ENCODE measurements around the gene ACAD11. TPM values are rescaled to one million over a fixed set of nuclear protein-coding genes. Genes with fewer than 3 reads are reported as not detected.
A peak's percentile ranks its signal among the peaks of the same experiment; 100 is the strongest.
"Not testable (repeated sequence)": the region's sequence is repeated elsewhere in the genome, so short reads cannot be mapped to it uniquely, and the experiment has no call there.

ACAD11 gene
- total RNA-seq, 1 experiment from 2014 or later: 20.3 TPM

- TF ChIP-seq, protein P1, sequence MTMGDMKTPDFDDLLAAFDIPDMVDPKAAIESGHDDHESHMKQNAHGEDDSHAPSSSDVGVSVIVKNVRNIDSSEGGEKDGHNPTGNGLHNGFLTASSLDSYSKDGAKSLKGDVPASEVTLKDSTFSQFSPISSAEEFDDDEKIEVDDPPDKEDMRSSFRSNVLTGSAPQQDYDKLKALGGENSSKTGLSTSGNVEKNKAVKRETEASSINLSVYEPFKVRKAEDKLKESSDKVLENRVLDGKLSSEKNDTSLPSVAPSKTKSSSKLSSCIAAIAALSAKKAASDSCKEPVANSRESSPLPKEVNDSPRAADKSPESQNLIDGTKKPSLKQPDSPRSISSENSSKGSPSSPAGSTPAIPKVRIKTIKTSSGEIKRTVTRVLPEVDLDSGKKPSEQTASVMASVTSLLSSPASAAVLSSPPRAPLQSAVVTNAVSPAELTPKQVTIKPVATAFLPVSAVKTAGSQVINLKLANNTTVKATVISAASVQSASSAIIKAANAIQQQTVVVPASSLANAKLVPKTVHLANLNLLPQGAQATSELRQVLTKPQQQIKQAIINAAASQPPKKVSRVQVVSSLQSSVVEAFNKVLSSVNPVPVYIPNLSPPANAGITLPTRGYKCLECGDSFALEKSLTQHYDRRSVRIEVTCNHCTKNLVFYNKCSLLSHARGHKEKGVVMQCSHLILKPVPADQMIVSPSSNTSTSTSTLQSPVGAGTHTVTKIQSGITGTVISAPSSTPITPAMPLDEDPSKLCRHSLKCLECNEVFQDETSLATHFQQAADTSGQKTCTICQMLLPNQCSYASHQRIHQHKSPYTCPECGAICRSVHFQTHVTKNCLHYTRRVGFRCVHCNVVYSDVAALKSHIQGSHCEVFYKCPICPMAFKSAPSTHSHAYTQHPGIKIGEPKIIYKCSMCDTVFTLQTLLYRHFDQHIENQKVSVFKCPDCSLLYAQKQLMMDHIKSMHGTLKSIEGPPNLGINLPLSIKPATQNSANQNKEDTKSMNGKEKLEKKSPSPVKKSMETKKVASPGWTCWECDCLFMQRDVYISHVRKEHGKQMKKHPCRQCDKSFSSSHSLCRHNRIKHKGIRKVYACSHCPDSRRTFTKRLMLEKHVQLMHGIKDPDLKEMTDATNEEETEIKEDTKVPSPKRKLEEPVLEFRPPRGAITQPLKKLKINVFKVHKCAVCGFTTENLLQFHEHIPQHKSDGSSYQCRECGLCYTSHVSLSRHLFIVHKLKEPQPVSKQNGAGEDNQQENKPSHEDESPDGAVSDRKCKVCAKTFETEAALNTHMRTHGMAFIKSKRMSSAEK (CRISPR knock-in tag; IDR thresholded peaks at IDR 0.05; ENCODE audit: borderline replicate concordance): no peak
- TF ChIP-seq ZNF396 (CRISPR knock-in tag; IDR thresholded peaks at IDR 0.05; ENCODE audit: borderline replicate concordance): no peak
- TF ChIP-seq ZNF317 (CRISPR knock-in tag; IDR thresholded peaks at IDR 0.05; ENCODE audit: borderline replicate concordance, low read depth): no peak
- no peak for TF ChIP-seq TEAD1 (CRISPR knock-in tag; IDR thresholded peaks at IDR 0.05)
- TF ChIP-seq GTF2I (CRISPR knock-in tag; conservative IDR thresholded peaks at IDR 0.05): no peak
- no peak for TF ChIP-seq ZSCAN18 (CRISPR knock-in tag; IDR thresholded peaks at IDR 0.05)
These were observed 98.6 kb downstream of the ACAD11 start (continued) for GRCh38 chr3:132561003-132561402.

GRCh38 chr3:132556508-132557159 lies 103.0 kb downstream of the ACAD11 start:
- TF ChIP-seq SMAD3 (CRISPR knock-in tag; IDR thresholded peaks at IDR 0.05; ENCODE audit: borderline replicate concordance): no peak
- TF ChIP-seq, protein P2, sequence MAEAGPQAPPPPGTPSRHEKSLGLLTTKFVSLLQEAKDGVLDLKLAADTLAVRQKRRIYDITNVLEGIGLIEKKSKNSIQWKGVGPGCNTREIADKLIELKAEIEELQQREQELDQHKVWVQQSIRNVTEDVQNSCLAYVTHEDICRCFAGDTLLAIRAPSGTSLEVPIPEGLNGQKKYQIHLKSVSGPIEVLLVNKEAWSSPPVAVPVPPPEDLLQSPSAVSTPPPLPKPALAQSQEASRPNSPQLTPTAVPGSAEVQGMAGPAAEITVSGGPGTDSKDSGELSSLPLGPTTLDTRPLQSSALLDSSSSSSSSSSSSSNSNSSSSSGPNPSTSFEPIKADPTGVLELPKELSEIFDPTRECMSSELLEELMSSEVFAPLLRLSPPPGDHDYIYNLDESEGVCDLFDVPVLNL (CRISPR knock-in tag; IDR thresholded peaks at IDR 0.05; ENCODE audit: borderline replicate concordance, low read depth): no peak
- no peak for TF ChIP-seq HMGA2 (CRISPR knock-in tag; IDR thresholded peaks at IDR 0.05)
- no peak for TF ChIP-seq ETV6 (CRISPR knock-in tag; IDR thresholded peaks at IDR 0.05)
- TF ChIP-seq, protein P3, sequence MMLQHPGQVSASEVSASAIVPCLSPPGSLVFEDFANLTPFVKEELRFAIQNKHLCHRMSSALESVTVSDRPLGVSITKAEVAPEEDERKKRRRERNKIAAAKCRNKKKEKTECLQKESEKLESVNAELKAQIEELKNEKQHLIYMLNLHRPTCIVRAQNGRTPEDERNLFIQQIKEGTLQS (CRISPR knock-in tag; conservative IDR thresholded peaks at IDR 0.05): no peak
- TF ChIP-seq SMAD4 (CRISPR knock-in tag; IDR thresholded peaks at IDR 0.05): no peak
- no peak for TF ChIP-seq CBFB (CRISPR knock-in tag; IDR thresholded peaks at IDR 0.05; ENCODE audit: low read depth)
- no peak for TF ChIP-seq IRF2 (CRISPR knock-in tag; IDR thresholded peaks at IDR 0.05; ENCODE audit: borderline replicate concordance, low read depth)
- ATAC-seq (0 out of 2 replicates have a peak, but pooled peaks have one; percentile 14), DNase-seq (ENCODE audit: low spot score) (no peak)
- CTCF ChIA-PET: interaction anchor here (1.6 kb wide), 1 partner anchor 20 kb away, joined by 3 read pairs; no protein-coding TSS in a partner anchor
- H3K27ac Mint-ChIP-seq: no peak overlapping the region
- POLR2A ChIA-PET: no interaction called here
- peaks cover 4% of the 10 kb centered on the region; the same call in 1 of the 2 replicates for H3K36me3 Mint-ChIP-seq
- no peaks in the 10 kb centered on the region for H3K9me3 Mint-ChIP-seq
- no peaks in the 10 kb centered on the region for H3K27me3 Mint-ChIP-seq (ENCODE audit: low read depth)
- peaks cover 29% of the 10 kb centered on the region for H3K4me1 Mint-ChIP-seq
- no peak overlapping the region for H3K4me3 Mint-ChIP-seq

- Mint-ChIP-seq H3K27ac (0 out of 2 replicates have a peak overlapping the region, but pooled peaks have one; percentile 1), H3K4me1 (peaks cover 28% of the 10 kb centered on the region)
- CTCF ChIA-PET; H3K9me3 Mint-ChIP-seq; H3K27me3 Mint-ChIP-seq (ENCODE audit: low read depth); DNase-seq (ENCODE audit: low spot score); ATAC-seq; H3K4me3 Mint-ChIP-seq; H3K36me3 Mint-ChIP-seq; POLR2A ChIA-PET: not testable (repeated sequence)
These were observed 103.6 kb downstream of the ACAD11 start for GRCh38 chr3:132556036-132556386.

Data from WTC11 (cell line).